HEK293 (cell line): ENCODE results near the gene TMEM229B.

Experiments
- CTCF ChIA-PET: fragments of 350-600 bp; formaldehyde crosslinking; extraction: SDS; loops from one replicate; lab custom pipeline; 2021; ENCODE audit warnings: antibody characterized with exemption; lab: Yijun Ruan, JAX
- POLR2A ChIA-PET: fragments of 300-600 bp; formaldehyde crosslinking; extraction: SDS; loops from one replicate; lab custom pipeline; 2020; ENCODE audit warnings: antibody characterized with exemption, inconsistent platforms; lab: Yijun Ruan, JAX
- H3K27ac ChIP-seq: fragments of 200-500 bp; sonication (Bioruptor generic); 2 replicates; pipeline ENCODE4 v1.5.1; 2014; ENCODE audit warnings: low read depth, low read length, control low read depth, inconsistent platforms; ENCODE audit errors: extremely low read depth
- H3K36me3 ChIP-seq, 2 experiments: fragments of 200-500 bp in 1 of 2; sonication (Bioruptor generic) in 1 of 2; 1 replicate in 1 of 2; 2 replicates in 1 of 2; pipeline ENCODE4 v1.5.1; 2014 to 2017; ENCODE audit warnings: inconsistent platforms in 2 of 2, low read length in 2 of 2; ENCODE audit not compliant: control insufficient read depth in 2 of 2, insufficient read depth in 1 of 2
- H3K4me1 ChIP-seq: fragments of 200-500 bp; sonication (Bioruptor generic); 2 replicates; pipeline ENCODE4 v1.5.1; 2014; ENCODE audit warnings: mild to moderate bottlenecking, low read length, inconsistent platforms; ENCODE audit not compliant: control insufficient read depth, insufficient read depth
- H3K4me3 ChIP-seq: 2 replicates; pipeline ENCODE4 v1.5.1; 2011; ENCODE audit warnings: low read depth, mild to moderate bottlenecking, control low read depth, low read length, moderate library complexity
- H3K9me3 ChIP-seq: fragments of 200-500 bp; sonication (Bioruptor generic); 2 replicates; pipeline ENCODE4 v1.5.1; 2014; ENCODE audit warnings: low read depth, low read length, inconsistent platforms; ENCODE audit not compliant: control insufficient read depth, insufficient read depth
- HOXA7 ChIP-seq: sonication (generic); formaldehyde crosslinking; IDR thresholded peaks from 2 replicates; pipeline ENCODE4 v1.8.1; 2022; ENCODE audit warnings: missing genetic modification reagents, borderline replicate concordance
- IKZF3 ChIP-seq: fragments of 450-650 bp; IDR thresholded peaks from 2 replicates; pipeline ENCODE4 v1.5.0; 2018; ENCODE audit warnings: missing biosample characterization, mild to moderate bottlenecking, missing genetic modification characterization, moderate library complexity
- KLF7 ChIP-seq: fragments of 450-650 bp; formaldehyde crosslinking; IDR thresholded peaks from 2 replicates; pipeline ENCODE4 v1.5.1; 2016; ENCODE audit warnings: missing biosample characterization, missing genetic modification characterization, borderline replicate concordance
- SALL2 ChIP-seq: fragments of 450-650 bp; formaldehyde crosslinking; IDR thresholded peaks from 2 replicates; pipeline ENCODE4 v1.5.0; 2017; ENCODE audit warnings: missing biosample characterization, mild to moderate bottlenecking, missing genetic modification characterization, borderline replicate concordance
- SCRT2 ChIP-seq: fragments of 450-650 bp; formaldehyde crosslinking; IDR thresholded peaks from 2 replicates; pipeline ENCODE4 v1.5.1; 2016; ENCODE audit warnings: missing biosample characterization, missing genetic modification characterization
- SP7 ChIP-seq: fragments of 450-650 bp; formaldehyde crosslinking; IDR thresholded peaks from 2 replicates; pipeline ENCODE4 v1.5.1; 2016; ENCODE audit warnings: missing biosample characterization, missing genetic modification characterization
- ZBTB20 ChIP-seq: fragments of 450-650 bp; formaldehyde crosslinking; IDR thresholded peaks from 2 replicates; pipeline ENCODE4 v1.5.1; 2016; ENCODE audit warnings: missing biosample characterization, missing genetic modification characterization
- ZNF121 ChIP-seq: fragments of 450-650 bp; formaldehyde crosslinking; IDR thresholded peaks from 2 replicates; pipeline ENCODE4 v1.5.1; 2016; ENCODE audit warnings: missing biosample characterization, missing genetic modification characterization
- ZNF16 ChIP-seq: fragments of 450-650 bp; formaldehyde crosslinking; IDR thresholded peaks from 2 replicates; pipeline ENCODE4 v1.5.1; 2016; ENCODE audit warnings: low read depth, missing biosample characterization, missing genetic modification characterization
- ZNF239 ChIP-seq: fragments of 450-650 bp; formaldehyde crosslinking; IDR thresholded peaks from 2 replicates; pipeline ENCODE4 v1.5.1; 2016; ENCODE audit warnings: missing biosample characterization, missing genetic modification characterization
- ZNF362 ChIP-seq: fragments of 450-650 bp; formaldehyde crosslinking; IDR thresholded peaks from 2 replicates; pipeline ENCODE4 v1.5.1; 2016; ENCODE audit warnings: missing biosample characterization, missing genetic modification characterization
- ZNF398 ChIP-seq: fragments of 450-650 bp; formaldehyde crosslinking; IDR thresholded peaks from 2 replicates; pipeline ENCODE4 v1.5.1; 2017; ENCODE audit warnings: missing biosample characterization, missing genetic modification characterization
- ZNF530 ChIP-seq: fragments of 450-650 bp; formaldehyde crosslinking; IDR thresholded peaks from 2 replicates; pipeline ENCODE4 v1.5.1; 2016; ENCODE audit warnings: low read depth, missing biosample characterization, missing genetic modification characterization
- ZNF549 ChIP-seq: fragments of 450-650 bp; IDR thresholded peaks from 2 replicates; pipeline ENCODE4 v1.5.1; 2018; ENCODE audit warnings: missing biosample characterization, missing genetic modification characterization, mild to moderate bottlenecking, inconsistent platforms, moderate library complexity
- ZNF654 ChIP-seq: fragments of 450-650 bp; formaldehyde crosslinking; IDR thresholded peaks from 2 replicates; pipeline ENCODE4 v1.5.1; 2016; ENCODE audit warnings: low read depth, missing biosample characterization, missing genetic modification characterization
- ZNF707 ChIP-seq: fragments of 450-650 bp; formaldehyde crosslinking; IDR thresholded peaks from 2 replicates; pipeline ENCODE4 v1.5.1; 2016; ENCODE audit warnings: missing biosample characterization, missing genetic modification characterization
- ZNF76 ChIP-seq: fragments of 450-650 bp; formaldehyde crosslinking; IDR thresholded peaks from 2 replicates; pipeline ENCODE4; 2016; ENCODE audit warnings: low read depth, missing biosample characterization, missing genetic modification characterization, borderline replicate concordance
- ZNF791 ChIP-seq: fragments of 450-650 bp; formaldehyde crosslinking; IDR thresholded peaks from 2 replicates; pipeline ENCODE4 v1.5.1; 2016; ENCODE audit warnings: missing biosample characterization, missing genetic modification characterization
- ZSCAN4 ChIP-seq: fragments of 450-650 bp; formaldehyde crosslinking; IDR thresholded peaks from 2 replicates; pipeline ENCODE4 v1.5.1; 2017; ENCODE audit warnings: missing biosample characterization, missing genetic modification characterization
- TF ChIP-seq, protein P1 (sequence below): fragments of 450-650 bp; formaldehyde crosslinking; IDR thresholded peaks from 2 replicates; pipeline ENCODE4 v1.5.1; 2016; ENCODE audit warnings: missing biosample characterization, missing genetic modification characterization

TMEM229B gene

DNA sequence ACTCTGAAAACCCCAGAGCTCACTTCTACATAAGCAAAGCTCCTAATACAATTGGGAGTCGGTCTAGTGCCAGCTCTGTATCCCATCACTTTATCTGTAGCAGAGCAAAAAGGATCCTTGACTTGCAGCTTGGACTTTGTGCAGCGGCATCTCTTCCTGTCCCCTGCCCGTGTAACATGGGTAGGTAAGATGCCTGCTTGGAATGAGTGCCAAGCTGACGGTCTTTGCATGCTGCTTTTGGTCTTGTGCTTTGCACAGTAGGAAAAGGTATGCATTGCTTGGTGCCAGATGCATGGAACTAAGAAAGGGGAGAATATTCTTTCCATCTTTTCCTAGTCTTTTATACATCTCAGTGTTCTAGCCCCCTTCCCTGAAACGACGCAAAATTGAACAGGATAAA lies 37.7 kb upstream of the TMEM229B start:
- H3K27ac ChIP-seq, result no peak overlapping the region
- TF ChIP-seq SCRT2, result no peak
- no peak for TF ChIP-seq SALL2 (tag by site-specific recombination)
- TF ChIP-seq ZNF549, result no peak
- TF ChIP-seq IKZF3 (tag by site-specific recombination), result no peak
- no peak for TF ChIP-seq ZNF362 (tag by site-specific recombination)
- TF ChIP-seq, protein P1, sequence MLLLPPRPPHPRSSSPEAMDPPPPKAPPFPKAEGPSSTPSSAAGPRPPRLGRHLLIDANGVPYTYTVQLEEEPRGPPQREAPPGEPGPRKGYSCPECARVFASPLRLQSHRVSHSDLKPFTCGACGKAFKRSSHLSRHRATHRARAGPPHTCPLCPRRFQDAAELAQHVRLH (tag by site-specific recombination), result no peak
- no peak for TF ChIP-seq ZNF398 (tag by site-specific recombination)
- no peak for TF ChIP-seq ZSCAN4 (tag by site-specific recombination)
- no peak for TF ChIP-seq ZNF76 (tag by site-specific recombination)
- TF ChIP-seq, all 188 proteins: peak for 0
- CTCF ChIA-PET, result interaction anchor here (0.6 to 6.5 kb wide), 39 partner anchors 9 to 910 kb away, joined by 3 to 143 read pairs (median 5); partner anchors contain the start of genes ARG2, ATP6V1D, EIF2S1 and RDH12
- POLR2A ChIA-PET, result interaction anchor here (0.6 to 1.6 kb wide), 2 partner anchors 45 to 136 kb away, joined by 5 read pairs; no protein-coding TSS in a partner anchor
- no peak overlapping the region for H3K4me3 ChIP-seq
- peaks cover 6% of the 10 kb centered on the region for H3K4me1 ChIP-seq
- no peaks in the 10 kb centered on the region for H3K9me3 ChIP-seq
- no peaks in the 10 kb centered on the region for H3K36me3 ChIP-seq

DNA sequence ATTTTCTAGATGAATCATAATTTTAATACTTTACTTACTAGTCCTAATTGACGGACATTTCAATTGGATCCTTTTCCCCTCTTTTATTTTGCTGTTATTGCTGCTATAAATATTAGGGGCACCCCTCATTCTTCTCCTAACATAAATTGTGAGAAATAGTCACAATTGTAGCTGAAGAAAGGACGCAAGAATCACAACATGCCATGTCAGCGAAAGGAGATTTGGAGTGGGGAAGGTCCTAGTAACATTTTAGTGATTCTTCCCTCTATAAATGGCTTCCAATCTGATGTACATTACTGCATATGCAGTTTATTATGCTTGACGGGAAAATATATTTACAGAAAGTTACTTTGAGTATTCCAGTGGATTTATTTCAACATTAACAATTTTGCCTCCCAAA lies 36.9 kb upstream of the TMEM229B start:
- ChIA-PET CTCF (interaction anchor here (1.1 to 6.1 kb wide), 19 partner anchors 9 to 186 kb away, joined by 3 to 143 read pairs (median 9); partner anchors contain the start of genes ATP6V1D and EIF2S1), POLR2A (interaction anchor here (0.6 kb wide), 1 partner anchor 137 kb away, joined by 5 read pairs; no protein-coding TSS in a partner anchor)
- H3K9me3 ChIP-seq, result no peaks in the 10 kb centered on the region
- H3K36me3 ChIP-seq, result no peaks in the 10 kb centered on the region
- H3K4me1 ChIP-seq, result peaks cover 6% of the 10 kb centered on the region
- TF ChIP-seq ZNF398 (tag by site-specific recombination) (no peak), ZNF239 (tag by site-specific recombination) (no peak), ZNF530 (tag by site-specific recombination) (no peak), ZNF121 (tag by site-specific recombination) (no peak), ZNF549 (no peak), ZNF791 (no peak), KLF7 (tag by site-specific recombination) (no peak), ZBTB20 (tag by site-specific recombination) (no peak), HOXA7 (CRISPR knock-in tag) (no peak), ZNF654 (no peak), SP7 (tag by site-specific recombination) (no peak), ZNF16 (tag by site-specific recombination) (no peak), ZNF707 (no peak)
- no peak overlapping the region for H3K4me3 ChIP-seq
- H3K27ac ChIP-seq, result no peak overlapping the region
